ENCODE measurements around the gene IKZF3. TPM values are rescaled to one million over a fixed set of nuclear protein-coding genes. Genes with fewer than 3 reads are reported as not detected.

The IKZF3 gene
- total and polyA plus RNA-seq, 10 of the 15 experiments (the other 5 are each of a cell fraction or from before 2014, with no cell fraction given), result 5.5 to 98.2 (median 47.6) TPM

DNA sequence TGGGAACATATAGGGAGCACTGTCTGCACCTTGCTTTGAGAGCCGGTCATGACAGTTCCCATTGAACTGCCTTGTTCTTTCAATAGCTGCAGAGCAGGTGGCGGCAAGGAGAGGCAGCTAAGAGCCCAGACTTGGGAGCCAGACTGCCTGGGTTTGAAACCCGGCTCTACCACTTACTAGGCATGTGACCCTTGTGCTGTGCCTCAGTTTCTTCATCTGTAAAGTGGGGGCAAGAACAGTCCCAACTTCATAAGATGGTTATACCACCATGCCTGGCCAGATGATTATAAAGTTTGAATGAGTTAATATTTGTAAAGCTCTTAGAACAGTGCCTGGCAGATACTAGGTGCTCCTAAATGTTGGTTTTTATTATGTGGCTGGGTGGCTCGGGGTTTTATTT is 149.9 kb downstream of the IKZF3 start:
- no peaks in the 10 kb centered on the region for H3K4me1 ChIP-seq (ENCODE audit: control insufficient read depth, insufficient read depth, low read length)
- ChIA-PET CTCF (interaction anchor here (1.1 to 2.4 kb wide), 2 partner anchors 11 to 16 kb away, joined by 3 to 9 read pairs; partner anchors contain the start of gene MIEN1), SMC1A (ENCODE audit: uncharacterized antibody, unreplicated experiment) (no interaction called here), POLR2A (no interaction called here), RAD21 (ENCODE audit: unreplicated experiment) (interaction anchor here (0.7 kb wide), 1 partner anchor 21 kb away, joined by 4 read pairs; no protein-coding TSS in a partner anchor)
- peaks cover 0 to 1% of the 10 kb centered on the region in 2 experiments; a peak in 1 of 4 replicates for H3K27me3 ChIP-seq (replicated peaks in 1 of 2; ENCODE audit: control insufficient read depth in 2 of 2, insufficient read depth in 2 of 2, low read length in 1 of 2)
- H3K36me3 ChIP-seq (ENCODE audit: control insufficient read depth in 2 of 2, insufficient read depth in 2 of 2, low read length in 1 of 2), result no peaks in the 10 kb centered on the region
- ATAC-seq (no peak), DNase-seq (ENCODE audit: low read depth, low spot score) (no peak), FAIRE-seq (no peak)
- H3K27ac ChIP-seq (ENCODE audit: control insufficient read depth, insufficient read depth), result no peak overlapping the region
- H3K4me3 ChIP-seq, result no peak overlapping the region
- H3K9ac ChIP-seq (ENCODE audit: control insufficient read depth, insufficient read depth, low read length), result no peak overlapping the region
- H2AFZ ChIP-seq (ENCODE audit: control insufficient read depth, low read depth, low read length), result no peak overlapping the region
- H3K9me3 ChIP-seq (replicated peaks; ENCODE audit: control insufficient read depth, insufficient read depth, low read length), result no peaks in the 10 kb centered on the region
- BruUV-seq (replicated peaks), result no TSS peak
- in situ Hi-C loops (cut with MboI), result no loop called here
- no peak overlapping the region for H3K4me2 ChIP-seq (ENCODE audit: control insufficient read depth, insufficient read depth)
- intact Hi-C loops (cut with micrococcal nuclease; ENCODE audit: unreplicated experiment), result no loop called here
- no peaks in the 10 kb centered on the region for H3K79me2 ChIP-seq (ENCODE audit: control insufficient read depth, insufficient read depth, low read length)
- TF ChIP-seq CHD2 (IDR thresholded peaks at IDR 0.05; ENCODE audit: borderline replicate concordance, low read depth, low read length), result no peak
- no peak for TF ChIP-seq ETV6 (conservative IDR thresholded peaks at IDR 0.05 in 1 of 2, IDR thresholded peaks at IDR 0.05 in 1 of 2; ENCODE audit: borderline replicate concordance in 1 of 2, low read depth in 1 of 2)
- TF ChIP-seq STAT3 (IDR thresholded peaks at IDR 0.05; ENCODE audit: low read depth, low read length), result no peak
- no peak for TF ChIP-seq ZNF384 (IDR thresholded peaks at IDR 0.05; ENCODE audit: borderline replicate concordance, low read depth, low read length)
- no peak for TF ChIP-seq EZH2 (IDR thresholded peaks at IDR 0.05; ENCODE audit: borderline replicate concordance, control insufficient read depth, low read depth, low read length)
- no peak for TF ChIP-seq RUNX3 (IDR thresholded peaks at IDR 0.05; ENCODE audit: low read length)
- no peak for TF ChIP-seq ZNF274 (IDR thresholded peaks at IDR 0.05; ENCODE audit: insufficient read depth, insufficient read length)
- TF ChIP-seq, protein P1, sequence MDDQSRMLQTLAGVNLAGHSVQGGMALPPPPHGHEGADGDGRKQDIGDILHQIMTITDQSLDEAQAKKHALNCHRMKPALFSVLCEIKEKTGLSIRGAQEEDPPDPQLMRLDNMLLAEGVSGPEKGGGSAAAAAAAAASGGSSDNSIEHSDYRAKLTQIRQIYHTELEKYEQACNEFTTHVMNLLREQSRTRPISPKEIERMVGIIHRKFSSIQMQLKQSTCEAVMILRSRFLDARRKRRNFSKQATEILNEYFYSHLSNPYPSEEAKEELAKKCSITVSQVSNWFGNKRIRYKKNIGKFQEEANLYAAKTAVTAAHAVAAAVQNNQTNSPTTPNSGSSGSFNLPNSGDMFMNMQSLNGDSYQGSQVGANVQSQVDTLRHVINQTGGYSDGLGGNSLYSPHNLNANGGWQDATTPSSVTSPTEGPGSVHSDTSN (IDR thresholded peaks at IDR 0.05; ENCODE audit: insufficient replicate concordance, low read depth, low read length), result no peak
- TF ChIP-seq, protein P2, sequence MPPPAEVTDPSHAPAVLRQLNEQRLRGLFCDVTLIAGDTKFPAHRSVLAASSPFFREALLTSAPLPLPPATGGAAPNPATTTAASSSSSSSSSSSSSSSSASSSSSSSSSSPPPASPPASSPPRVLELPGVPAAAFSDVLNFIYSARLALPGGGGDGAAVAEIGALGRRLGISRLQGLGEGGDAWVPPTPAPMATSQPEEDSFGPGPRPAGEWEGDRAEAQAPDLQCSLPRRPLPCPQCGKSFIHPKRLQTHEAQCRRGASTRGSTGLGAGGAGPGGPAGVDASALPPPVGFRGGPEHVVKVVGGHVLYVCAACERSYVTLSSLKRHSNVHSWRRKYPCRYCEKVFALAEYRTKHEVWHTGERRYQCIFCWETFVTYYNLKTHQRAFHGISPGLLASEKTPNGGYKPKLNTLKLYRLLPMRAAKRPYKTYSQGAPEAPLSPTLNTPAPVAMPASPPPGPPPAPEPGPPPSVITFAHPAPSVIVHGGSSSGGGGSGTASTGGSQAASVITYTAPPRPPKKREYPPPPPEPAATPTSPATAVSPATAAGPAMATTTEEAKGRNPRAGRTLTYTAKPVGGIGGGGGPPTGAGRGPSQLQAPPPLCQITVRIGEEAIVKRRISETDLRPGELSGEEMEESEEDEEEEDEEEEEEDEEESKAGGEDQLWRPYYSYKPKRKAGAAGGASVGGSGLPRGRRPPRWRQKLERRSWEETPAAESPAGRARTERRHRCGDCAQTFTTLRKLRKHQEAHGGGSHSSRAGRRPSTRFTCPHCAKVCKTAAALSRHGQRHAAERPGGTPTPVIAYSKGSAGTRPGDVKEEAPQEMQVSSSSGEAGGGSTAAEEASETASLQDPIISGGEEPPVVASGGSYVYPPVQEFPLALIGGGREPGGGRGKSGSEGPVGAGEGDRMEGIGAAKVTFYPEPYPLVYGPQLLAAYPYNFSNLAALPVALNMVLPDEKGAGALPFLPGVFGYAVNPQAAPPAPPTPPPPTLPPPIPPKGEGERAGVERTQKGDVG (CRISPR knock-in tag; IDR thresholded peaks at IDR 0.05), result no peak
- TF ChIP-seq ASH2L (IDR thresholded peaks at IDR 0.05; ENCODE audit: borderline replicate concordance, low read depth), result no peak
- no peak for TF ChIP-seq IKZF1 (conservative IDR thresholded peaks at IDR 0.05)
- TF ChIP-seq, protein P3, sequence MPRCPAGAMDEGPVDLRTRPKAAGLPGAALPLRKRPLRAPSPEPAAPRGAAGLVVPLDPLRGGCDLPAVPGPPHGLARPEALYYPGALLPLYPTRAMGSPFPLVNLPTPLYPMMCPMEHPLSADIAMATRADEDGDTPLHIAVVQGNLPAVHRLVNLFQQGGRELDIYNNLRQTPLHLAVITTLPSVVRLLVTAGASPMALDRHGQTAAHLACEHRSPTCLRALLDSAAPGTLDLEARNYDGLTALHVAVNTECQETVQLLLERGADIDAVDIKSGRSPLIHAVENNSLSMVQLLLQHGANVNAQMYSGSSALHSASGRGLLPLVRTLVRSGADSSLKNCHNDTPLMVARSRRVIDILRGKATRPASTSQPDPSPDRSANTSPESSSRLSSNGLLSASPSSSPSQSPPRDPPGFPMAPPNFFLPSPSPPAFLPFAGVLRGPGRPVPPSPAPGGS (IDR thresholded peaks at IDR 0.05; ENCODE audit: borderline replicate concordance, insufficient read depth, low read depth, low read length, poor library complexity, severe bottlenecking), result no peak
- no peak for TF ChIP-seq NR2C1 (IDR thresholded peaks at IDR 0.05)
- no peak for TF ChIP-seq STAT1 (conservative IDR thresholded peaks at IDR 0.05)
- TF ChIP-seq TCF12 (IDR thresholded peaks at IDR 0.05; ENCODE audit: low read depth, low read length), result no peak
- TF ChIP-seq RBBP5 (conservative IDR thresholded peaks at IDR 0.05), result no peak
- TF ChIP-seq EGR1 (IDR thresholded peaks at IDR 0.05; ENCODE audit: borderline replicate concordance in 1 of 2, low read depth in 2 of 2, low read length in 2 of 2), result no peak
- TF ChIP-seq SMAD1 (IDR thresholded peaks at IDR 0.05; ENCODE audit: low read depth, partially characterized antibody), result no peak
- no peak for TF ChIP-seq KAT2A (conservative IDR thresholded peaks at IDR 0.05; ENCODE audit: control insufficient read depth, low read depth, low read length)
- no peaks in the 10 kb centered on the region for H4K20me1 ChIP-seq (ENCODE audit: control insufficient read depth, insufficient read depth)
- WGBS (ENCODE audit: insufficient coverage, insufficient replicate concordance, low lambda C conversion rate, missing lambda C conversion rate), result 51% methylated on average over 4 of the region's 4 CpGs
